Non-pigmented ciliary epithelial cell (primary cell): ENCODE measurements around the gene PNRC2.
"Not testable (repeated sequence)": the region's sequence is repeated elsewhere in the genome, so short reads cannot be mapped to it uniquely, and the experiment has no call there.

ENCODE experiments used
- DNase-seq: peaks from one replicate; pipeline ENCODE4 v3.0.0-alpha.2; 2010; ENCODE audit warnings: low read depth

The PNRC2 gene

GRCh38 chr1:23992011-23992410, 32.4 kb downstream of the PNRC2 start:
- DNase-seq = not testable (repeated sequence)

- DNase-seq = no peak
Observed at GRCh38 chr1:23995431-23995837, 35.8 kb downstream of the PNRC2 start.

GRCh38 chr1:23996700-23997229, 37.1 kb downstream of the PNRC2 start:
- no peak for DNase-seq

DNA sequence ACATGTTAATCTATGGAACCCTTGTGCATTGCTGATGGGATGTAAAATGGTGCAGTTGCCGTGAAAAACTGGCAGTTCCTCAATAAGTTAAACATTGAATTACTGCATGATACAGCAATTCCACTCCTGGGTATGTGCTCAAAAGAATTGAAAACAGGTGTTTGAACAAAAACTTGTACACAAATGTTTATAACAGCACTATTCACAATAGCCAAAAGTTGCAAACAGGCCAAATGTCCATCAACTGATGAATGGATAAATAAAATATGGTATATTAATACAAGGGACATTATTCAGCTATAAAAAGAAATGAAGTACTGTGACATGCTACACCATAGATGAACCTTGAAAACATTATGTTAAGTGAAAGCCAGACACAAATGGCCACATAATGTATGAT, 38.2 kb downstream of the PNRC2 start:
- no peak for DNase-seq

DNA sequence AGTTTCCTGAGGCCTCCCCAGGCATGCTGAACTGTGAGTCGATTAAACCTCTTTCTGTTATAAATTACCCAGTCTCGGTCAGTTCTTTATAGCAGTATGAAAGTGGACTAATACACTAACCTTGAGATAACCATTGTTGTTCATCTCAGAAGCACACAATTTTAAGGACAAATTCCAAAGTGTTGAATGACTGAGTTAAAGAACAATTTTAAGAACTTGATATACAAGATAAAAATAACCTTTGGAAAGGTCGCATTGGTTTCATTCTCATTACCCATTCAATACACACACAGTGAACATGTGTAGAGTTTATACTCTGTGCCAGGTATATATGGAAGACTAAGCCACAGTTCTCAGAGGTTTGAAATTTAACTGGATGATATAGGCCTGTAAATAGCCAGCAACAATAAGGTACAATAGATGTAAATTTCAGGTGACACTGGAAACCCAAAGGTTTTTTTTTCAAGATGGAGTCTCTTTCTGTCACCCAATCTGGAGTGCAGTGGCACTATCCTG, 39.6 kb downstream of the PNRC2 start:
- no peak for DNase-seq

DNA sequence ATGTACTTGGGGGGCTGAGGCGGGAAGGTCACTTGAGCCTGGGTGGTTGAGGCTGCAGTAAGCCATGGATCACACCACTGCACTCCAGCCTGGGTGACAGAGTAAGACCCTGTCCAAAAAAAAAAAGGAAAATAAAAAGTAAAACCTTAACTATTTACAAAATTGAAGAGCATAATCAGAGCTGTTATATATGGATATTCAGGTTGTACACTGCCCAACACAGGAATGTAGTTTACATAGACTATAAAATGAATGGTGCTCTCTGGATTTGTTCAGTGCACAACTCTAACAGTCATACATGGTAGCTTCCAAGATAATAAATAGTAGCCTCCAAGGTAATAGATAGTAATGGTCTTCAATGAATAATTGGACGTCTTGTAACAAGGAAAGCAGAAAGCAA, 43.1 kb downstream of the PNRC2 start:
- DNase-seq = no peak

DNA sequence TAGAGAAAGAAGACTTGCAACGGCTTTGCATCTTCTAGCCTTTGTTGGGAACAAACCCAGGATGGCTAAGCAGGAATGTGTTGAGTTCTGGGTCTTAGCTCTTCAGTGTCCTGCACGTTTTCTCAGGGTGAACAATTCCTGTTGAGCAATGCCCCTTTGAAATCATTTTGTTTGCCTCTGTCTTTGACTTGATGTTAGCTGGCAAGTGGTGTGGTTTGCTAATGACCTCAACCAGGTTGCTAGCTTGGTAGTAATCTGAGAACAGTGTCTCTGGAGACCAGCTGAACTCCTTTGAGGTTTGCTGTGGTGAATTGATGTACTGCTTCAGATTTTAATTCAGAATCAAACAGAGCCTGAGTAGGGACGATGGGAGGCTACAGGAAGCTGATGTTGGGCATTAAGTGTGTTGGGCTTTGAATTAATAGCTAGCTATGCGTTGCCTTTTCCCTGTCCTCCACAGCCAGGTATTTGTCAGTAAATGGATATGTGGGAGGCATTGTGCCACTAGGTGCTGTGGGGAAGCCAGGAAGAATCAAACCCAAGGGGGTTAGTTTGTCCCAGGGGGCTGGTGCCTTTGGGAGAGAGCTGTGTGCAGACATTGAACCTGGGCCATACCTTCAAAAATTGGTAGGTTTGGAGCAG, 43.8 kb downstream of the PNRC2 start:
- no peak for DNase-seq

DNA sequence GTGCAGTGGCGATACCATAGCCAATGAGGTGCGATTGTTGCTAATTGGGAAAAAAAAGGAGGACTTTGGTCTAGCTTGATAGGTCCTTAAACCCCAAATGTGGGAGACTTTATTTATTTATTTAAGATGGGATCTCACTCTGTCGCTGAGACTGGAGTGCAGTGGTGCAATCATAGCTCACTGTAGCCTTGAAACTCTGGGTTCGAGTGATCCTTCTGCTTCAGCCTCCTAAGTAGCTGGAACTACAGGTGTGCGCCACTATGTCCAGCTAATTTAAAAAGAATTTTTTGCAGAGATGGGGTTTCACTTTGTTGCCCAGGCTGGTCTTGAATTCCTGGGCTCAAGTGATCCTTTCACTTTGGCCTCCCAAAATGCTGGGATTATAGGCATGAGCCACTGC, 44.5 kb downstream of the PNRC2 start:
- DNase-seq = no peak

DNA sequence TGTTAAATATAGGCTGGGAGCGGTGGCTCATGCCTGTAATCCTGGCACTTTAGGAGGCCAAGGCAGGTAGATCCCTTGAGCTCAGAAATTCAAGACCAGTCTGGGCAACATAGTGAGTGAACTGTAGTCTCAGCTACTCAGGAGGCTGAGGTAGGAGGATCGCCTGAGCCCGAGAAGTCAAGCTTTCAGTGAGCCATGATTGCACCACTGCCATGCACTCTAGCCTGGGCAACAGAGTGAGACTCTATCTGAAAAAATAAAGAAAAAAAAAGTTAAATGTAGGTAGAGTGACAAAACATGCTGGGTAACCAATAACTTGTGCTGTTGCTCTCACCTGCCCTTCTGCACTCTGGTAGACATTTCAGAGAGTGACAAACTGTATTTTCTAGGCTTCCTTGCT, 45.5 kb downstream of the PNRC2 start:
- DNase-seq = no peak

GRCh38 chr1:24007079-24007478, 47.5 kb downstream of the PNRC2 start:
- no peak for DNase-seq

DNA sequence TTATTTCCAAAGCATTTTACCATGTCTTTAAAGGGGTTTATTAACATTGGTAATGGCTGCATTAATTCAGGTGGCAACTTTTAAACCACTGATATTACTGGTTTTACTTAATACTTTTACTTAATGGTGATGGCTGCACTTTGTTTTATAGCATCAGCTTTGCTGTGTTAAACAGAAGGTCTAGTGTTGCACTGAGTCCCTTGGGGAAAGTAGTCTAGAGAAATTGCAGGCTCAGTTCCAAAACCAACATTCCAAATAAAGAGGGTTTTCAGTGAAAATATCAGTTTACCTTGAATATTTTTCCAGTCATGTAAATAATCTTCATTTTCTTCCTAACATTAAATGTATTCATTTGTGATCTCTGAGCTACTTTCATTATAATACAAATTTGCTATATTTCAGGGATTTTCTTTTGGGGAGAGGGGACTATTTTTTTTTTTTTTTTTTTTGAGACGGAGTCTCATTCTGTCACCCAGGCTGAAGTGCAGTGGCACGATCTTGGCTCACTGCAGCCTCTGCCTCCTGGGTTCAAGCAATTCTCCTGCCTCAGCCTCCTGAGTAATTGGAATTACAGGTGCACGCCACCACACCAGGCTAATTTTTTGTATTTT, 49.1 kb downstream of the PNRC2 start:
- DNase-seq = not testable (repeated sequence)

DNA sequence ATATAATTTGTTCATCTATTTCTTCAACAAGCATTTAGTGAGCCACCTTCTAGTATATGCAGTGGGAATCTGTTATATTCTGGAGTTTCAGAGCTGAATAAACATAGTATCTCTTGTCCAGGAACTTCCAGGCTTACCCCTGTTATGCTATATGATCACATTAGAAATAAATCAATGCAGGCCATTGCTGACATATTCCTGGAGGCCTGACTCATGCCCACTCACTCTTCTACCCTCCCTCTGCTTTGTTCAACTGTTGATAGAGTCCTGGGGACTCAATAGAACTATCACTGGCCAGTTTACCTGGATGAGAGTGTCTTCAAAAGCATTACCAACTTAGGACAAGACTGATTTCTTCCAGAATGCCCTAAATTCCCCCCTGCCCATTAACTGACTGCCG, 49.8 kb downstream of the PNRC2 start:
- no peak for DNase-seq

- no peak for DNase-seq
Observed at GRCh38 chr1:24010650-24011049, 51.0 kb downstream of the PNRC2 start.

DNA sequence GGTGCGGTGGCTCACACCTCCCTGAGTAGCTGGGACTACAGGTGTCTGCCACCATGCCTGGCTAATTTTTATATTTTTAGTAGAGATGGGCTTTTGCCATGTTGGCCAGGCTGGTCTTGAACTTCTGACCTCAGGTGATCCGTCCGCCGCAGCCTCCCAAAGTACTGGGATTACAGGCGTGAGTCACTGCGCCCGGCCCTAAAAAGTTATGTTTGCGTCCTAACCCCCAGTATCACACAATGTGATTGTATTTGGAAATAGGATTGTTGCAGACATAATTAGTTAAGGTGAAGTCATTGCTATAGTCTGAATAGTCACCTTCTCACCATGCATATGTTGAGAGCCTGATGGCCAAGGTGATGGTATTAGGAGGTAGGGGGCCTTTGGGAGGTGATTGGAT, 53.2 kb downstream of the PNRC2 start:
- DNase-seq = not testable (repeated sequence)
